ENCODE results near the gene MAP1LC3B2.

GRCh38 chr12:116515684-116516083 lies 43.5 kb upstream of the MAP1LC3B2 start:
- TF ChIP-seq ISL1 (CRISPR knock-in tag; IDR thresholded peaks at IDR 0.05): no peak
- no peak for TF ChIP-seq ZFP3 (CRISPR knock-in tag; IDR thresholded peaks at IDR 0.05)
- no peak for TF ChIP-seq ZFP30 (CRISPR knock-in tag; IDR thresholded peaks at IDR 0.05)
- TF ChIP-seq TSHZ2 (CRISPR knock-in tag; IDR thresholded peaks at IDR 0.05): no peak
- TF ChIP-seq ZNF8 (CRISPR knock-in tag; IDR thresholded peaks at IDR 0.05): no peak
- TF ChIP-seq OSR1 (CRISPR knock-in tag; IDR thresholded peaks at IDR 0.05): no peak
- TF ChIP-seq ZNF70 (CRISPR knock-in tag; IDR thresholded peaks at IDR 0.05): no peak
- no peak for TF ChIP-seq GLIS3 (CRISPR knock-in tag; IDR thresholded peaks at IDR 0.05)
- TF ChIP-seq TCF4 (CRISPR knock-in tag; IDR thresholded peaks at IDR 0.05; ENCODE audit: borderline replicate concordance): no peak
- no peak for TF ChIP-seq BACH2 (CRISPR knock-in tag; IDR thresholded peaks at IDR 0.05; ENCODE audit: borderline replicate concordance)
- TF ChIP-seq PPARA (CRISPR knock-in tag; IDR thresholded peaks at IDR 0.05; ENCODE audit: borderline replicate concordance): no peak
